ENCODE data around the gene TRPM3.

TRPM3 gene

GRCh38 chr9:71119746-71120145, 1.7 kb downstream of the TRPM3 start:
- no peak for TF ChIP-seq CTCF (IDR thresholded peaks at IDR 0.05)

GRCh38 chr9:71118324-71118723, 3.1 kb downstream of the TRPM3 start:
- TF ChIP-seq CTCF (IDR thresholded peaks at IDR 0.05) = no peak

GRCh38 chr9:71115448-71115975, 5.9 kb downstream of the TRPM3 start:
- TF ChIP-seq CTCF (IDR thresholded peaks at IDR 0.05) = no peak

GRCh38 chr9:71112866-71113265, 8.6 kb downstream of the TRPM3 start:
- no peak for TF ChIP-seq CTCF (IDR thresholded peaks at IDR 0.05)

GRCh38 chr9:71108937-71109336, 12.5 kb downstream of the TRPM3 start:
- no peak for TF ChIP-seq CTCF (IDR thresholded peaks at IDR 0.05)

- TF ChIP-seq CTCF (IDR thresholded peaks at IDR 0.05) = no peak
Measured at GRCh38 chr9:71106992-71107391, 14.4 kb downstream of the TRPM3 start.

GRCh38 chr9:71105192-71105591, 16.2 kb downstream of the TRPM3 start:
- no peak for TF ChIP-seq CTCF (IDR thresholded peaks at IDR 0.05)

- TF ChIP-seq CTCF (IDR thresholded peaks at IDR 0.05) = no peak
Measured at GRCh38 chr9:71098801-71099200, 22.6 kb downstream of the TRPM3 start.

Measured in LNCAP (cell line).